ENCODE results near the gene ZFX. TPM values are rescaled to one million over a fixed set of nuclear protein-coding genes. Genes with fewer than 3 reads are reported as not detected.

Gene ZFX
- 10 to 100 TPM; 44.0 to 44.4 TPM for total RNA-seq

GRCh38 chrX:24149351-24150050 lies at the start of gene ZFX:
Gene ZFX (plus strand): TSS chrX:24149729. CDS start chrX:24172743, 23,014 bp downstream.
- Histone ChIP-seq H3K36me3 (peaks cover 5% of the 10 kb centered on the region), H3K27ac (peak within 1 kb of the TSS; percentile 96), H3K4me3 (peak within 1 kb of the TSS; percentile 64), H3K9ac (ENCODE audit: low read depth in 2 of 2, low read length in 2 of 2) (peak within 1 kb of the TSS; percentile 81 to 95), H3K9me3 (no peaks in the 10 kb centered on the region), H3K4me1 (peaks cover 7% of the 10 kb centered on the region), H3K27me3 (no peaks in the 10 kb centered on the region)
- DNase-seq: peak; percentile 76
- intact Hi-C loops (cut with DNase I): loop anchor here (10.0 kb wide), 1 partner anchor 95 kb away; the partner anchor contains the start of gene EIF2S3
- TF ChIP-seq CTCF (IDR thresholded peaks at IDR 0.05): no peak

- DNase-seq: no peak
- no peaks in the 10 kb centered on the region for H3K4me1 ChIP-seq
- no peak overlapping the region for H3K9ac ChIP-seq (ENCODE audit: low read depth in 2 of 2, low read length in 2 of 2)
- intact Hi-C loops (cut with DNase I): no loop called here
- H3K36me3 ChIP-seq: no peaks in the 10 kb centered on the region
- no peak for TF ChIP-seq CTCF (IDR thresholded peaks at IDR 0.05)
- H3K9me3 ChIP-seq: no peaks in the 10 kb centered on the region
- H3K4me3 ChIP-seq: no peak overlapping the region
- no peaks in the 10 kb centered on the region for H3K27me3 ChIP-seq
- no peak overlapping the region for H3K27ac ChIP-seq
These were observed 48.8 kb upstream of the ZFX start for GRCh38 chrX:24100713-24101112.

GRCh38 chrX:24110069-24110468 lies 39.5 kb upstream of the ZFX start:
- Histone ChIP-seq H3K27me3 (no peaks in the 10 kb centered on the region), H3K36me3 (no peaks in the 10 kb centered on the region), H3K9me3 (no peaks in the 10 kb centered on the region), H3K27ac (no peak overlapping the region), H3K4me3 (no peak overlapping the region), H3K4me1 (no peaks in the 10 kb centered on the region), H3K9ac (ENCODE audit: low read depth in 2 of 2, low read length in 2 of 2) (no peak overlapping the region)
- no peak for DNase-seq
- no peak for TF ChIP-seq CTCF (IDR thresholded peaks at IDR 0.05)
- intact Hi-C loops (cut with DNase I): no loop called here

- no peaks in the 10 kb centered on the region for H3K9me3 ChIP-seq
- no peaks in the 10 kb centered on the region for H3K36me3 ChIP-seq
- no peak overlapping the region for H3K4me3 ChIP-seq
- H3K4me1 ChIP-seq: no peaks in the 10 kb centered on the region
- no peak for TF ChIP-seq CTCF (IDR thresholded peaks at IDR 0.05)
- DNase-seq: no peak
- no peak overlapping the region for H3K27ac ChIP-seq
- intact Hi-C loops (cut with DNase I): no loop called here
- H3K27me3 ChIP-seq: no peaks in the 10 kb centered on the region
- no peak overlapping the region for H3K9ac ChIP-seq (ENCODE audit: low read depth in 2 of 2, low read length in 2 of 2)
These were observed 36.3 kb upstream of the ZFX start for GRCh38 chrX:24113181-24113580.

- no peaks in the 10 kb centered on the region for H3K4me1 ChIP-seq
- no peak overlapping the region for H3K4me3 ChIP-seq
- H3K27ac ChIP-seq: no peak overlapping the region
- H3K9me3 ChIP-seq: no peaks in the 10 kb centered on the region
- peaks cover 3% of the 10 kb centered on the region for H3K27me3 ChIP-seq
- intact Hi-C loops (cut with DNase I): no loop called here
- TF ChIP-seq CTCF (IDR thresholded peaks at IDR 0.05): no peak
- H3K9ac ChIP-seq (ENCODE audit: low read depth in 2 of 2, low read length in 2 of 2): no peak overlapping the region
- H3K36me3 ChIP-seq: no peaks in the 10 kb centered on the region
- peak; percentile 18 for DNase-seq
These were observed 32.3 kb upstream of the ZFX start for GRCh38 chrX:24117258-24117657.
